Naive thymus-derived CD4-positive, alpha-beta T cell (primary cell): ENCODE measurements around the gene PEAR1. TPM values are rescaled to one million over a fixed set of nuclear protein-coding genes. Genes with fewer than 3 reads are reported as not detected.

Experiments used
- ATAC-seq: fragments of 150-1000 bp; cut with Tn5 transposase; 2 replicates; pipeline ENCODE4 v1.10.0; 2021; ENCODE audit warnings: mild to moderate bottlenecking, moderate library complexity
- CTCF ChIA-PET: fragments of 350-600 bp; sonication (Branson Sonifier 250); formaldehyde crosslinking; loops from one replicate; lab custom pipeline; 2021; ENCODE audit warnings: antibody characterized with exemption; lab: Charles Lee
- POLR2A ChIA-PET: fragments of 350-600 bp; sonication (Branson Sonifier 250); formaldehyde crosslinking; loops from one replicate; lab custom pipeline; 2021; ENCODE audit warnings: antibody characterized with exemption, inconsistent platforms; lab: Charles Lee
- DNase-seq, 9 donors: peaks; one replicate each; pipeline versions ENCODE4 v3.0.0 to v3.0.0-alpha.2; 2020 to 2022; ENCODE audit warnings: mixed read lengths in 1 of 9
- H3K27ac ChIP-seq: one replicate; pipeline ENCODE4 v1.7.0; 2013; ENCODE audit warnings: mild to moderate bottlenecking, low read depth, low read length, moderate library complexity
- H3K27me3 ChIP-seq, 2 donors: one replicate each; pipeline ENCODE4 v1.7.0; 2013; ENCODE audit warnings: low read length in 2 of 2, mild to moderate bottlenecking in 2 of 2, moderate library complexity in 2 of 2; ENCODE audit not compliant: control insufficient read depth in 2 of 2, insufficient read depth in 2 of 2
- H3K36me3 ChIP-seq, 3 experiments: 1 replicate in 2 of 3; 2 replicates in 1 of 3; pipeline ENCODE4 v1.7.0; 2013; ENCODE audit warnings: low read length in 3 of 3, mild to moderate bottlenecking in 3 of 3, moderate library complexity in 1 of 3; ENCODE audit not compliant: insufficient read depth in 3 of 3, control insufficient read depth in 2 of 3
- H3K4me1 ChIP-seq, 2 donors: one replicate each; pipeline ENCODE4 v1.7.0; 2013; ENCODE audit warnings: low read length in 2 of 2, mild to moderate bottlenecking in 2 of 2, moderate library complexity in 1 of 2; ENCODE audit not compliant: control insufficient read depth in 2 of 2, insufficient read depth in 2 of 2
- H3K4me3 ChIP-seq: 2 replicates; pipeline ENCODE4 v1.7.0; 2013; ENCODE audit warnings: mild to moderate bottlenecking, low read length
- H3K9me3 ChIP-seq, 3 experiments: 1 replicate in 2 of 3; 2 replicates in 1 of 3; pipeline ENCODE4 v1.7.0; 2013; ENCODE audit warnings: low read length in 3 of 3; ENCODE audit not compliant: control insufficient read depth in 2 of 3
- H3K27ac Mint-ChIP-seq, 9 donors: one replicate each; pipeline ENCODE4 v1.8.0; 2020 to 2022; ENCODE audit warnings: mixed read lengths in 9 of 9, mild to moderate bottlenecking in 8 of 9, moderate library complexity in 5 of 9, inconsistent platforms in 2 of 9
- H3K27me3 Mint-ChIP-seq, 5 donors: one replicate each; pipeline ENCODE4 v1.8.0; 2021 to 2022; ENCODE audit warnings: mixed read lengths in 5 of 5, mild to moderate bottlenecking in 1 of 5
- H3K36me3 Mint-ChIP-seq, 5 donors: one replicate each; pipeline ENCODE4 v1.8.0; 2020 to 2022; ENCODE audit warnings: mixed read lengths in 5 of 5, mild to moderate bottlenecking in 3 of 5, inconsistent platforms in 1 of 5
- H3K4me1 Mint-ChIP-seq, 7 donors: one replicate each; pipeline ENCODE4 v1.8.0; 2020 to 2022; ENCODE audit warnings: mixed read lengths in 7 of 7, mild to moderate bottlenecking in 3 of 7, inconsistent platforms in 1 of 7
- H3K4me3 Mint-ChIP-seq, 10 donors: one replicate each; pipeline ENCODE4 v1.8.0; 2020 to 2022; ENCODE audit warnings: mild to moderate bottlenecking in 10 of 10, mixed read lengths in 10 of 10, moderate library complexity in 6 of 10, inconsistent platforms in 2 of 10
- H3K9me3 Mint-ChIP-seq, 11 donors: one replicate each; pipeline ENCODE4 v1.8.0; 2020 to 2022; ENCODE audit warnings: mixed read lengths in 11 of 11, mild to moderate bottlenecking in 4 of 11, inconsistent platforms in 1 of 11, moderate library complexity in 1 of 11
- intact Hi-C, 2 donors: fragments of 100-400 bp; cut with micrococcal nuclease; formaldehyde crosslinking; loops; one replicate each; pipeline ENCODE4 v1.15.1; 2023
- polyA plus RNA-seq, 2 donors: library from polyadenylated mRNA; unstranded; fragments of 300-500 nt; fragmentation: Illumina TruSeq; gene quantifications; one replicate each; pipeline ENCODE4 v1.2.3, GENCODE V29; 2021
- total RNA-seq, 6 experiments: library from RNA in 5 of 6; stranded (reverse) in 5 of 6; gene quantifications; 1 replicate in 5 of 6; 2 replicates in 1 of 6; pipeline ENCODE4 v1.2.3 and lab custom pipeline; 2021 to 2026

PEAR1 gene
- total and polyA plus RNA-seq, 7 experiments from 2014 or later = 0.19 to 1.2 (median 0.32) TPM

DNA sequence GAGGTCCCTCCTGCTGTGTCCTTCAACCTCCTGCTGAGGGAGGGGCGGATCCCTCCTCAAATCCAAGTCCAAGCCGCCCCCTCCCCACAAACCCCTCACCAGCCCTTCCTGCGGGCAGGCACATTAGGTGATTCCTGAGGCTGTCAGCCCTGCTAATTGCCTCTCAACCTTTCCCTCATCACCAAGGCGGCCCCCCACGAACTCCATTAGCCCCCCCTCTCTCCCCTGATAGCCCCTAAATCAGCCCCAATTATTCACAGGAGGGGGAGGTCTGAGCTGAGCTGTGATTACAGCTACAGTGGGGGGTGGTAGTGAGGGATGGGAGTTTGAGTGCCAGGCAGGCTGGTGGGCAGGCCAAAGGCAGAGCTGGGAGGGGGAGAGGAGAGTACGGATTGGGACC lies 5.8 kb upstream of the PEAR1 start:
- H3K4me1 Mint-ChIP-seq = peaks cover 6 to 23% (median 12%) of the 10 kb centered on the region in 7 donors
- no peaks in the 10 kb centered on the region for H3K9me3 Mint-ChIP-seq
- Histone ChIP-seq H3K4me1 (no peaks in the 10 kb centered on the region), H3K27ac (no peak overlapping the region), H3K9me3 (no peaks in the 10 kb centered on the region), H3K27me3 (no peaks in the 10 kb centered on the region), H3K4me3 (no peak overlapping the region), H3K36me3 (no peaks in the 10 kb centered on the region)
- no peak for DNase-seq
- intact Hi-C loops = no loop called here
- ChIA-PET POLR2A (no interaction called here), CTCF (interaction anchor here (0.7 to 6.0 kb wide), 3 partner anchors 91 to 155 kb away, joined by 3 to 38 read pairs (median 4); no protein-coding TSS in a partner anchor)
- H3K4me3 Mint-ChIP-seq = no peak overlapping the region
- H3K36me3 Mint-ChIP-seq = no peaks in the 10 kb centered on the region
- H3K27ac Mint-ChIP-seq = no peak overlapping the region
- no peak for ATAC-seq
- peaks cover 13 to 55% (median 38%) of the 10 kb centered on the region in 5 donors for H3K27me3 Mint-ChIP-seq

DNA sequence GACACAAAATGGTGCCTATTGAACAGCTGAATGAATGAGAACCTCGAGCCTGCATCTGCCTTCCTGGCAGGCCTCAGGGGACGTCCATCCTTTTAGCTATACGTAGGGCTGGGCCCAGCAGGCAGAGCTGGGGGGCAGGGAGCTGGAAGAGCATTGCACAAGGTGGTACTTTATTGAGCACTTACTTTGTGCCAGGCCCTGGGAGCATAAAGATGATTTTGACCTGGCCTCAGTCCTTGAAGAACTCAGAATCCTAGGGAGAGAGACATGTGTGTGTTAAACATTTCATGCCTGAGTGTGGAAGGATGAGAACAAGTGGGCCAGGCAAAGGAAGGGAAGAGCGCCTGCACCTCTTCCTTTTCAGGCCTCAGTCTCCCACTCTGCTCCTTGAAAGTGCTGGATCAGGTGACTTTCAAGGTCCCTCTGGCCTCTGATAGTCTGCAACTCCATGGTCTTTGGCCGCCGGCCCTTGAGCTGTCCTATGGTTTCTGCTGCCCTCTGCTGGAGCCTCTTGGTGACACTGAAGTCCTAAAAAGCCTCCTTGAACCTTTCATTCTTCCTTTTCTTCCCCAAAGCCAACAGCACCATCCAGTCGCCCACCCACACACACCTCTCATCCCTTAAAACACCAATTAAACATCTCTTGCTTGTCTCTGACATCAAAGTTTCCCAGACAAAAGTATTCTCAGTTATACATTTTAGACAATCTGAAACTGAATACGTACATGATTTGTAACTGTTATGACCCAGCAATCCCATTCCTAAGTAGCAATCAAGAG lies 3.5 kb upstream of the PEAR1 start:
- no peak overlapping the region for H3K27ac Mint-ChIP-seq
- no peaks in the 10 kb centered on the region for H3K36me3 Mint-ChIP-seq
- Histone ChIP-seq H3K36me3 (no peaks in the 10 kb centered on the region), H3K4me3 (no peak overlapping the region), H3K4me1 (peaks cover 0 to 8% of the 10 kb centered on the region in 2 donors), H3K9me3 (no peaks in the 10 kb centered on the region), H3K27ac (no peak overlapping the region), H3K27me3 (peaks cover 8 to 11% of the 10 kb centered on the region in 2 donors)
- intact Hi-C loops = loop anchor here (1.0 kb wide), 6 partner anchors 30 to 201 kb away; partner anchors contain the start of gene NTRK1 (in 2 of the 2)
- no peak overlapping the region for H3K4me3 Mint-ChIP-seq
- peaks cover 6 to 29% (median 17%) of the 10 kb centered on the region in 7 donors for H3K4me1 Mint-ChIP-seq
- POLR2A ChIA-PET = interaction anchor here (0.6 kb wide), 1 partner anchor 36 kb away, joined by 3 read pairs; no protein-coding TSS in a partner anchor
- DNase-seq (peak in 5 of 9 donors; percentile 17 to 66 (median 30)), ATAC-seq (peak; percentile 33)
- CTCF ChIA-PET = interaction anchor here (0.6 to 6.0 kb wide), 13 partner anchors 9 to 200 kb away, joined by 3 to 38 read pairs (median 7); no protein-coding TSS in a partner anchor
- H3K9me3 Mint-ChIP-seq = no peaks in the 10 kb centered on the region
- H3K27me3 Mint-ChIP-seq = peaks cover 13 to 58% (median 40%) of the 10 kb centered on the region in 5 donors

- peaks cover 8 to 25% (median 18%) of the 10 kb centered on the region in 7 donors for H3K4me1 Mint-ChIP-seq
- ChIA-PET CTCF (interaction anchor here (0.7 to 2.7 kb wide), 7 partner anchors 21 to 217 kb away, joined by 3 to 14 read pairs (median 4); partner anchors contain the start of genes ISG20L2 and METTL25B), POLR2A (interaction anchor here (1.1 kb wide), 1 partner anchor 75 kb away, joined by 3 read pairs; no protein-coding TSS in a partner anchor)
- Histone ChIP-seq H3K27me3 (peaks cover 8 to 11% of the 10 kb centered on the region in 2 donors), H3K9me3 (no peaks in the 10 kb centered on the region), H3K4me3 (peak overlapping the region; percentile 41), H3K4me1 (peaks cover 0 to 8% of the 10 kb centered on the region in 2 donors), H3K27ac (no peak overlapping the region), H3K36me3 (no peaks in the 10 kb centered on the region)
- H3K9me3 Mint-ChIP-seq = no peaks in the 10 kb centered on the region
- DNase-seq (peak; percentile 67 to 91 (median 79)), ATAC-seq (peak; percentile 94)
- H3K27ac Mint-ChIP-seq = no peak overlapping the region
- peaks cover 21 to 51% (median 43%) of the 10 kb centered on the region in 5 donors for H3K27me3 Mint-ChIP-seq
- H3K4me3 Mint-ChIP-seq = peak overlapping the region; percentile 68 to 84 (median 75)
- H3K36me3 Mint-ChIP-seq = no peaks in the 10 kb centered on the region
- intact Hi-C loops = loop anchor here (1.0 to 2.0 kb wide), 8 partner anchors 28 to 247 kb away; partner anchors contain the start of gene LRRC71 (in 2 of the 2)
Measured at GRCh38 chr1:156892190-156893047, 1.1 kb upstream of the PEAR1 start.

DNA sequence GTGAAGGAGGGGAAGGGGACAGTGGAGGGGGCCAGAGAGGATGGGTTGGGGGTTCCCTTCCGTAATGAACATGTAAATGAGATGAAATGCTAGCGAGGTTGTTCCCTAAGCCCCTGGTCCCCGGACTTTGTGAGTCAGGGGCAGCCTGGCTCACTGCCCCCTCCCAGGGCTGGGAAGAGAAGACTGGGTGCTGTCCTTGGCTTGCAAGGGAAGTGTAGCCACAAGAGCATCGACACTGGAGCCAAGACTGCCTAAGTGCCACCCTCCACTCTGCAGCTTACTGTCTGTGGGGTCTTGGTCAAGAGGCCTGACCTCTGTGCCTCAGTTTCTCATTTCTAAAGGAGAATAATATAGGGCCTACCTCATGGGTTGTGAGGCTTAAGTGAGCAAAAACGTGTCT lies 483 bp downstream of the PEAR1 start:
- Histone ChIP-seq H3K4me3 (no peak overlapping the region), H3K36me3 (no peaks in the 10 kb centered on the region), H3K9me3 (no peaks in the 10 kb centered on the region), H3K27ac (no peak overlapping the region), H3K4me1 (peaks cover 0 to 8% of the 10 kb centered on the region in 2 donors), H3K27me3 (peaks cover 8 to 11% of the 10 kb centered on the region in 2 donors)
- ATAC-seq (no peak), DNase-seq (no peak)
- Mint-ChIP-seq H3K36me3 (no peaks in the 10 kb centered on the region), H3K27ac (peak overlapping the region in 1 of 9 donors; percentile 25), H3K4me3 (peak overlapping the region in 8 of 10 donors; percentile 27 to 73 (median 52)), H3K9me3 (no peaks in the 10 kb centered on the region), H3K27me3 (peaks cover 28 to 58% (median 38%) of the 10 kb centered on the region in 5 donors), H3K4me1 (peaks cover 18 to 41% (median 25%) of the 10 kb centered on the region in 7 donors)
- ChIA-PET POLR2A (no interaction called here), CTCF (no interaction called here)
- intact Hi-C loops = no loop called here

GRCh38 chr1:156894711-156895454 lies 1.4 kb downstream of the PEAR1 start:
- Histone ChIP-seq H3K27me3 (peaks cover 8 to 11% of the 10 kb centered on the region in 2 donors), H3K27ac (no peak overlapping the region)
- no peak overlapping the region for H3K27ac Mint-ChIP-seq

More at GRCh38 chr1:156894711-156895454, 1.4 kb downstream of the PEAR1 start:
- ATAC-seq (no peak), DNase-seq (no peak)
- Mint-ChIP-seq H3K27me3 (peaks cover 27 to 58% (median 35%) of the 10 kb centered on the region in 5 donors), H3K9me3 (no peaks in the 10 kb centered on the region), H3K4me1 (peaks cover 18 to 41% (median 25%) of the 10 kb centered on the region in 7 donors), H3K4me3 (peak overlapping the region in 1 of 10 donors; percentile 30), H3K36me3 (no peaks in the 10 kb centered on the region)
- Histone ChIP-seq H3K4me1 (peaks cover 0 to 8% of the 10 kb centered on the region in 2 donors), H3K4me3 (no peak overlapping the region), H3K36me3 (no peaks in the 10 kb centered on the region), H3K9me3 (no peaks in the 10 kb centered on the region)
- ChIA-PET POLR2A (interaction anchor here (0.6 kb wide), 1 partner anchor 592 kb away, joined by 4 read pairs; no protein-coding TSS in a partner anchor), CTCF (interaction anchor here (0.6 kb wide), 1 partner anchor 264 kb away, joined by 5 read pairs; no protein-coding TSS in a partner anchor)
- intact Hi-C loops = no loop called here
